Measurements from ENCODE around the gene ZNF470. TPM values are rescaled to one million over a fixed set of nuclear protein-coding genes. Genes with fewer than 3 reads are reported as not detected.

The ZNF470 gene
- total and polyA plus RNA-seq, 11 donors, result 1.7 to 7.1 (median 3.5) TPM

- Histone ChIP-seq H3K36me3 (peaks cover 2 to 57% (median 27%) of the 10 kb centered on the region in 9 donors), H3K9me3 (peaks cover 0 to 85% (median 0%) of the 10 kb centered on the region in 12 donors), H3K4me1 (no peaks in the 10 kb centered on the region), H3K4me3 (no peak overlapping the region), H3K27ac (no peak overlapping the region), H3K27me3 (no peaks in the 10 kb centered on the region)
- TF ChIP-seq POLR2A (IDR thresholded peaks at IDR 0.05), result no peak
- TF ChIP-seq CTCF (IDR thresholded peaks at IDR 0.05), result no peak
- DNase-seq (no peak), ATAC-seq (no peak)
- WGBS, 4 donors, result 90 to 93% (median 92%) methylated on average over 21 to 37 of the region's 37 CpGs
- intact Hi-C loops (cut with DNase I), result no loop called here
Observed at GRCh38 chr19:56622374-56622773, 55.1 kb downstream of the ZNF470 start.

DNA sequence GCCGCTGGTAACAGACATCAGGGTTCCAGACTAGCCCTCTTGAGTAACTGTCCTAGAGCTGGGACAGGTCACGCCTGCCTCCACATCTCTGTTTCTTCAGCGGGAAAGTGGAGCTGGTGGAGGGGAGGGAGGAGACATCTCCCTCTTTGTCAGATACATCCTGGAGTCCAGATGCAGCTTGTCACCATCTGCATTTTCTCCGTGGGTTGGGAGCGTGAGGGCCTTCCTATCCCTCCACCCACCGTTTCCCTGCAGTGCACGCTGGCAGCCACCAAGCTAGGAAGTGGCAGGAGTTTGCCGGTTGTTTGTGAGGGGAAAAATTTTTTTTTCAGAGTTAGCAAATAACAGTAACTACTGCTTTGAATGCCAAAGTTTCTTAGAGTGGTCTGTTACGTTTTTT lies 55.7 kb downstream of the ZNF470 start:
- intact Hi-C loops (cut with DNase I), result no loop called here
- ATAC-seq (no peak), DNase-seq (no peak)
- H3K27me3 ChIP-seq, result no peaks in the 10 kb centered on the region
- H3K4me1 ChIP-seq, result no peaks in the 10 kb centered on the region
- WGBS, 4 donors, result 69 to 84% (median 74%) methylated on average over 8 to 9 of the region's 9 CpGs
- no peak for TF ChIP-seq POLR2A (IDR thresholded peaks at IDR 0.05)
- no peak for TF ChIP-seq CTCF (IDR thresholded peaks at IDR 0.05)
- peaks cover 0 to 88% (median 0%) of the 10 kb centered on the region in 12 donors for H3K9me3 ChIP-seq
- no peak overlapping the region for H3K4me3 ChIP-seq
- peaks cover 2 to 51% (median 27%) of the 10 kb centered on the region in 9 donors for H3K36me3 ChIP-seq
- no peak overlapping the region for H3K27ac ChIP-seq

DNA sequence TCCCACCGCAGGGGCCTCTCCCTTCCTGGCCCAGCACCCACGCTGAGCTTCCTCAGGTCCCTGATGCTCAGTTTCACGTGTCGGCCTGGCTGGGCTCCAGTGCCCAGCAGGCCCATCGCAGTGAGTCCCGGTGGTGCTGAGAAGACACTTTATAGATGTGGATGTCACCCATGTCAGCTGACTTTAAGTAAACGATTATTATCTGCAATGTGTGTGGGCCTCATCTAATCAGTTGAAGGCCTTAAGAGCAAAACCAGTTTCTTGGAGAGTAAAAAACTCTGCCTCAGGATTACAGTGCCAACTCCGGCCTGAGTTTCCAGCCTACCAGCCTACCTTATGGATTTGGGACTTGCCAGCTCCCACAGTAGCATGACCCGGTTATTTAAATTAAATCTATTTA lies 58.4 kb downstream of the ZNF470 start:
- Histone ChIP-seq H3K4me3 (no peak overlapping the region), H3K27ac (no peak overlapping the region), H3K27me3 (no peaks in the 10 kb centered on the region), H3K36me3 (peaks cover 0 to 48% (median 27%) of the 10 kb centered on the region in 9 donors), H3K4me1 (no peaks in the 10 kb centered on the region), H3K9me3 (peaks cover 0 to 81% (median 5%) of the 10 kb centered on the region in 12 donors)
- ATAC-seq (no peak), DNase-seq (no peak)
- WGBS, 4 donors, result 90 to 93% (median 92%) methylated on average over 9 of the region's 9 CpGs
- intact Hi-C loops (cut with DNase I), result no loop called here
- TF ChIP-seq POLR2A (IDR thresholded peaks at IDR 0.05) (no peak), CTCF (IDR thresholded peaks at IDR 0.05) (no peak)

- Histone ChIP-seq H3K4me3 (no peak overlapping the region), H3K9me3 (peaks cover 0 to 82% (median 11%) of the 10 kb centered on the region in 12 donors), H3K4me1 (no peaks in the 10 kb centered on the region), H3K27me3 (no peaks in the 10 kb centered on the region), H3K27ac (no peak overlapping the region), H3K36me3 (no peaks in the 10 kb centered on the region)
- intact Hi-C loops (cut with DNase I), result no loop called here
- 20 to 27% (median 25%) methylated on average over 1 of the region's 1 CpG for WGBS, 4 donors
- ATAC-seq (no peak), DNase-seq (no peak)
- TF ChIP-seq CTCF (IDR thresholded peaks at IDR 0.05) (no peak), POLR2A (IDR thresholded peaks at IDR 0.05) (no peak)
Observed at GRCh38 chr19:56633021-56633420, 65.8 kb downstream of the ZNF470 start.
